ENCODE measurements around the gene FOXP1. TPM values are rescaled to one million over a fixed set of nuclear protein-coding genes. Genes with fewer than 3 reads are reported as not detected.

Gene FOXP1
- total RNA-seq, 1 donor from 2014 or later, result 195 TPM

DNA sequence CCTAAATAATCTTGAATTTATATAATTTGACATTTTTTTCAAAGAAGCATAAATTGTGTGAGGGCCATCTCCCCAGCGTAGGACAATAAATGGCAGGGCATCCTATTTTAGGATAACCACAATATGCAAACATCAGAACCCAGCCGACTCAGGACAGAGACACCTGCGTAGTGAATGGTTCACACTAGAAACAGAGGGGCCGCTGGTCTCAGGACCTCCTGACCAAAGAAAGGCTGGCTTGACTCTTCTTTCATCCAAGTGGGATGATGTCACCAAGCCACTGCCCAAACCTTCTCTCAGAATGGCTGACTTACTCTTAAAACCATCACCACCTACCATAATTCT is 162.1 kb downstream of the FOXP1 start:
- TF ChIP-seq, protein P1, sequence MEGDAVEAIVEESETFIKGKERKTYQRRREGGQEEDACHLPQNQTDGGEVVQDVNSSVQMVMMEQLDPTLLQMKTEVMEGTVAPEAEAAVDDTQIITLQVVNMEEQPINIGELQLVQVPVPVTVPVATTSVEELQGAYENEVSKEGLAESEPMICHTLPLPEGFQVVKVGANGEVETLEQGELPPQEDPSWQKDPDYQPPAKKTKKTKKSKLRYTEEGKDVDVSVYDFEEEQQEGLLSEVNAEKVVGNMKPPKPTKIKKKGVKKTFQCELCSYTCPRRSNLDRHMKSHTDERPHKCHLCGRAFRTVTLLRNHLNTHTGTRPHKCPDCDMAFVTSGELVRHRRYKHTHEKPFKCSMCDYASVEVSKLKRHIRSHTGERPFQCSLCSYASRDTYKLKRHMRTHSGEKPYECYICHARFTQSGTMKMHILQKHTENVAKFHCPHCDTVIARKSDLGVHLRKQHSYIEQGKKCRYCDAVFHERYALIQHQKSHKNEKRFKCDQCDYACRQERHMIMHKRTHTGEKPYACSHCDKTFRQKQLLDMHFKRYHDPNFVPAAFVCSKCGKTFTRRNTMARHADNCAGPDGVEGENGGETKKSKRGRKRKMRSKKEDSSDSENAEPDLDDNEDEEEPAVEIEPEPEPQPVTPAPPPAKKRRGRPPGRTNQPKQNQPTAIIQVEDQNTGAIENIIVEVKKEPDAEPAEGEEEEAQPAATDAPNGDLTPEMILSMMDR (IDR thresholded peaks at IDR 0.05), result no peak
- Mint-ChIP-seq H3K27me3 (ENCODE audit: unreplicated experiment) (no peaks in the 10 kb centered on the region), H3K27ac (ENCODE audit: unreplicated experiment) (no peak overlapping the region), H3K9me3 (ENCODE audit: unreplicated experiment) (no peaks in the 10 kb centered on the region), H3K4me1 (ENCODE audit: unreplicated experiment) (peaks cover 28% of the 10 kb centered on the region), H3K36me3 (ENCODE audit: unreplicated experiment) (no peaks in the 10 kb centered on the region), H3K4me3 (ENCODE audit: unreplicated experiment) (no peak overlapping the region)
- no peak for DNase-seq (ENCODE audit: extremely low spot score, unreplicated experiment)

DNA sequence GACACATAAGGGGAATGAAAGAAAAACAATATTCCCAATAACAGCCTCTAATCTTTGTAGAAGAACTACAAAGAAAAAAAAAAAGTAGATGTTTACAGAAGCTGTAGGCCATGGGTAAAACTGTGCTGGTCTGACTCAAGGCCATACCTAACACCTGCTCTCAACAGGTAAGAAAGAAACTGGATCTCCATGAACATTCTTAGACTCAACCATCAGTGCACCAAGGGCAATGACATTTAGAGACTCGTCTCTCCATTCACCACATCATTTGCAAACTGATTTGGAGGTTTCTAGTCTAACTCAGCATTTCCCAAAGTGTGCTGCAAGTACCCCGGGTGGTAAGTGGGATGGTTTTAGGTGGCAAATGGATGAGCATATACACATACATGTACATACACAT is 164.2 kb downstream of the FOXP1 start:
- H3K36me3 Mint-ChIP-seq (ENCODE audit: unreplicated experiment), result no peaks in the 10 kb centered on the region
- TF ChIP-seq, protein P1 (IDR thresholded peaks at IDR 0.05), result no peak
- no peak overlapping the region for H3K4me3 Mint-ChIP-seq (ENCODE audit: unreplicated experiment)
- no peak overlapping the region for H3K27ac Mint-ChIP-seq (ENCODE audit: unreplicated experiment)
- no peak for DNase-seq (ENCODE audit: extremely low spot score, unreplicated experiment)
- H3K27me3 Mint-ChIP-seq (ENCODE audit: unreplicated experiment), result no peaks in the 10 kb centered on the region
- no peaks in the 10 kb centered on the region for H3K9me3 Mint-ChIP-seq (ENCODE audit: unreplicated experiment)
- H3K4me1 Mint-ChIP-seq (ENCODE audit: unreplicated experiment), result peaks cover 26% of the 10 kb centered on the region

DNA sequence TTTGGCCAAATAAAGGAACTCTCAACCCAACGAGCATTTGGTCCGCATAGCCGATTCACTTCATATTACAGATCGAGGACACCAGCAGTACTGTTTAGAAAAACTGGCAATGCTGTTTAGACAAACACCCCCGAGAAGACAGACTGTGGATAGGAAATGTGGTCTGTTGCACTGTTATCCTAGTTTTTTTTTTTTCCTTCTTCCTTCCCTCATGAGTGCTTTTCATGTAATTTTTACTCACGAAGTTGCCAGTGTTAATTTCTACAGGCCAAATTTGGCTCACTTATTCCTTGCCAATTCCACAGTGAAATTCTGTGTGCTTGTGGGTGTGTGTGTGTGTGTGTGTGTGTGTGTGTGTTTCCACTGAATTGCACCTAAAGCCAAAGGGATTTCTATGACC is 165.7 kb downstream of the FOXP1 start:
- DNase-seq (ENCODE audit: extremely low spot score, unreplicated experiment), result no peak
- Mint-ChIP-seq H3K27ac (ENCODE audit: unreplicated experiment) (no peak overlapping the region), H3K27me3 (ENCODE audit: unreplicated experiment) (no peaks in the 10 kb centered on the region), H3K36me3 (ENCODE audit: unreplicated experiment) (no peaks in the 10 kb centered on the region), H3K9me3 (ENCODE audit: unreplicated experiment) (no peaks in the 10 kb centered on the region), H3K4me3 (ENCODE audit: unreplicated experiment) (no peak overlapping the region), H3K4me1 (ENCODE audit: unreplicated experiment) (peaks cover 32% of the 10 kb centered on the region)
- TF ChIP-seq, protein P1 (IDR thresholded peaks at IDR 0.05), result no peak

DNA sequence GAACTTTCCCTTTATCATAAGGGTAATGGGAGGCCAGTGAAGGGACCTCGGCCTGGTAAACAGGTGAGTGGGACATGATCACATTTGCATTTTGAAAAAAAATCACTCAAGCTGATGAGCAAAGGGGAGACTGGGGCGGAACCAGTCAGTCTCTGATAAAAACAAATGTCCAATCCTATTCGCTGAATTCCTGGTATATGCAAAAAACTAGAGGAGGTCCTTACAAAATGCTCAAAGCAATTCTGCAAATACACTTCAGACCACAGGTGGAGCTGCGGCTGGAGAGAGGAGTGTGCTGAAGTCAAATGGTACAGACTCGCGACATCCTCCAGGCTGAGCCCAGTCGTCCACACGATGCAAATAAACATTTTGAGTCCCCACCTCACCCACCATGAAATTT is 166.7 kb downstream of the FOXP1 start:
- no peaks in the 10 kb centered on the region for H3K36me3 Mint-ChIP-seq (ENCODE audit: unreplicated experiment)
- peaks cover 28% of the 10 kb centered on the region for H3K4me1 Mint-ChIP-seq (ENCODE audit: unreplicated experiment)
- no peak overlapping the region for H3K27ac Mint-ChIP-seq (ENCODE audit: unreplicated experiment)
- TF ChIP-seq, protein P1 (IDR thresholded peaks at IDR 0.05), result no peak
- no peak for DNase-seq (ENCODE audit: extremely low spot score, unreplicated experiment)
- no peaks in the 10 kb centered on the region for H3K27me3 Mint-ChIP-seq (ENCODE audit: unreplicated experiment)
- no peaks in the 10 kb centered on the region for H3K9me3 Mint-ChIP-seq (ENCODE audit: unreplicated experiment)
- H3K4me3 Mint-ChIP-seq (ENCODE audit: unreplicated experiment), result no peak overlapping the region

DNA sequence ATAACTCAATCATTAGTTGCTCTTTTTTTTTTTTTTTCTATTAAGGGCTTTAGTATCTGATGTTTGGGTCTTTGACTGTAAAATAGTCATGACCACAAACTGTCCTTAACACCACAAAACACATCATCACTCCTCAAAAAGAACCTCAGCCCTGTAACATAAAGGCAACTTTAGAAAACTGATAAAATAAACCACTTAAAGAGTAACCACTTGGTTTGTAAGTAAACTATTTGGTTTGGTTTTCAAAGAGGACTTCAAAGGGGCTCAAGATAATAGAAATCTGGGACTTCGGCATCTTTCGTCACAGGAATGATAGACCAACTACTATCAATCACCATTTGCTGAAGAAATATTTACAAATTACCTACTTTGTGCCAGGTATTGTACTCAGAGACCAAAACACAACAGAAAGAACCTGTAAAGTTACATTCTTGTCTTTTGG is 167.8 kb downstream of the FOXP1 start:
- no peaks in the 10 kb centered on the region for H3K9me3 Mint-ChIP-seq (ENCODE audit: unreplicated experiment)
- no peak for DNase-seq (ENCODE audit: extremely low spot score, unreplicated experiment)
- H3K27me3 Mint-ChIP-seq (ENCODE audit: unreplicated experiment), result no peaks in the 10 kb centered on the region
- peaks cover 28% of the 10 kb centered on the region for H3K4me1 Mint-ChIP-seq (ENCODE audit: unreplicated experiment)
- H3K36me3 Mint-ChIP-seq (ENCODE audit: unreplicated experiment), result no peaks in the 10 kb centered on the region
- no peak overlapping the region for H3K4me3 Mint-ChIP-seq (ENCODE audit: unreplicated experiment)
- no peak overlapping the region for H3K27ac Mint-ChIP-seq (ENCODE audit: unreplicated experiment)
- TF ChIP-seq, protein P1 (IDR thresholded peaks at IDR 0.05), result no peak
